GM15510 (cell line): ENCODE measurements around the gene C19orf73.

ENCODE experiments used
- POLR2A ChIP-seq: IDR thresholded peaks from 3 replicates; pipeline ENCODE4 v1.6.1; 2011; ENCODE audit warnings: borderline replicate concordance; ENCODE audit not compliant: insufficient read length; ENCODE audit errors: extremely low read depth

The C19orf73 gene

DNA sequence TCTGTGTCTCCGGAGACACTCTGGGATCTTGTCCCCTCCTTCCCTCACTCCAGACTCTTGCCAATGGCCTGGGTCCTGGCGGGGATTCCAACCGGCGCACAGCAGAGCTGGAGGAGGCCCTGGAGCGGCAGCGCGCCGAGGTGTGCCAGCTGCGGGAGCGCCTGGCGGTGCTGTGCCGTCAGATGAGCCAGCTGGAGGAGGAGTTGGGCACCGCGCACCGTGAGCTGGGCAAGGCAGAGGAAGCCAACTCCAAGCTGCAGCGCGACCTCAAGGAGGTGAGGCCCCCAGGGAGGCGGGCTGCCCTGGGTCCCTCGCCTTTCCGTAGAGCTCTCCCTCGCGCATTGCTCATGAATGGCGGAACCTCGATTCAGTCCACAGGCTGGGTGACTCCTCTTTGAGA is 11.4 kb upstream of the C19orf73 start:
- TF ChIP-seq POLR2A = no peak

DNA sequence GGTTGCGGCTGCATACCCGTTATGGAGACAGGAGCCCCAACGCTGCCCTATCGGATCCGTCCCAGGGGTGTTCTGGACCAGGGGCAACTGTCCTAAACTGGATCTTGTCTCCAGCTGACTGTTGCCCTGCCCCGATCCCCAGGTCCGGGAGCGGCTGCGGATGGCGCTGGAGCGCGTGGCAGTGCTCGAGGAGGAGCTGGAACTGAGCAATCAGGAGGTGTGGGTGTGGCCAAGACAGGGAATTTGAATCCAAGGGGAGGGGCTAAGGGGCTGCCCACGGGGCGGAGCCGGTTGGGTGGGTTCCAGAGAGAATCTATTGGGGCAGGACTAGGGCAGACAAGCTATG is 10.3 kb upstream of the C19orf73 start:
- no peak for TF ChIP-seq POLR2A

DNA sequence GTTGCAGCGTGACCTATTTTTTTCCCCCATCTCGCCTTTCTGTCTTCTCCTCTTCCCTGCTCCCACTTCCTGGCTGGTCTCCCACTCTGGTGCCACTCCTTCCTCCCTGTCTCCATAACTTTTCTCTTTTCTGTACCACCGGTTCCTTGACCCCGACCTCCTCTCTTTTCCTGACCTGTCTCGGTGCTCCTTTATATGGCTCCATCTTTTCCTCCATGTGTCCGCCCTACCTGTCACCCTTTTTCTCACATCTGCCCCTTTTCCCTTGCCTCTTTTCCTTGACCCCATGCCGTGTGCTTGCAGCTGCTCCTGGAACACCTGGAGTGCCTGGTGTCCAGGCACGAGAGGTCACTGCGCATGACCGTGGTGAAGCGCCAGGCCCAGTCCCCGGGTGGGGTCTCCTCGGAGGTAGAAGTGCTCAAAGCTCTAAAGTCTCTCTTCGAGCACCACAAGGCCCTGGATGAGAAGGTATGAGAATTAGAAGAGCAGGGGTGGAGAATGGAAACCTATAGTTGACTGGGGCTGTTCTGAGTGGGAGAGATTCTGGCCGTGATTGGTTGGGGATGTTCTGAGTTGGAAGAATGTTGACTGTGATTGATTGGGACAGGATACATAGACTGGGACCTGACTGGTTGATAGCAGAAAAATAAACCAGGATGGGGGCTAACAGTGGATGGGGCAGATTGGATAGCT is 9.7 kb upstream of the C19orf73 start:
- TF ChIP-seq POLR2A = no peak

DNA sequence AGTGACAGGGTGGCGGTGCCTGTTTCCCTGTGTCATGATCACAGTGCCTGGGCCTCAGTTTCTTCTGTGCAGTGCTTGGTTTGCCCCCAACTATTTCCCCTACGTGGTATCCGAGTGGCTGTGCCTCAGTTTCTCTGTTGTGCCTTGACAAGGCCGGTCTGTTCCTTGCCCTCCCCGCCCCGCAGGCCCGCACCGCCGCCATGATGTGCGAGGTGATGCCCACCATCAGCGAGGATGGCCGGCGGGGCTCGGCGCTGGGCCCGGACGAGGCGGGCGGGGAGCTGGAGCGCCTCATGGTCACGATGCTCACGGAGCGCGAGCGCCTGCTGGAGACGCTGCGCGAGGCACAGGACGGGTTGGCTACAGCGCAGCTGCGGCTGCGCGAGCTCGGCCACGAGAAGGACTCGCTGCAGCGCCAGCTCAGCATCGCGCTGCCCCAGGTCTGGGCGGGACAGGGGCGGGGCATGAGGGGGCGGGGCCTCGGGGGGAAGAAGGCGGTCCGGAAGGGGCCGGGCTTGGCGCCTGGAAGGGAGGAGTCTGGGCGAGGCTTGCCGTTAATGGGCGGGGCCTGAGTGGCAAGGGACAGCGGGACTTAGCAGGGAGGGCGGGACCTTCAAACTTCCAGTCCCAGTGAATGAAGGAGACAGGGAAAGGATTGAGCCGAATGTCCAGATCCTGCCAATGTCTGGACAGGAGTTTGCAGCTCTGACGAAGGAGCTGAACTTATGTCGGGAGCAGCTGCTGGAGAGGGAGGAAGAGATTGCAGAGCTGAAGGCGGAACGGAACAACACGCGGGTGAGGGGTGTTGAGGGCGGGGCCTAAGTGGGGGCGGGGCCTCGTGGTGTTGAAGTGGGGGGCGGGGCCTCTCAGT is 9.0 kb upstream of the C19orf73 start:
- peak; percentile 44 for TF ChIP-seq POLR2A

DNA sequence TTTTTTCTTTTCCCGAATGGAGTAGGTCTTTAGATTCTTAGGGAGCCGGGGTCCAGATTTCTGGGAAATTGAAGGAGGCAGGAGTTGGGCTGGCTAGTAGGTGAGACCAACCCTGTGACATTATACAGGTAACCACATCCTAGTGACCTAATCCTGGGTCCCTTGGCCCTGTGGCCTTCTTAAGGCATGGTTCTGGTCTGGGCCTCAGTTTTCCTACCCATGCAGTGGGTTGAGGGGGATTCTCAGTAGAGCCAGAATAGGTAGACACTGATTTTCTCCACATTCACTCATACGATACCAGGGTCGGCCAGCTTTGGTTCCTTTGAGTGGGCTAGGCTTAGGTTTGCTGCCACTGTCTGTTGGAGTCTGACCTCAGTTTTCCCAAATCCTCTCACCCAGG is 7.6 kb upstream of the C19orf73 start:
- no peak for TF ChIP-seq POLR2A

DNA sequence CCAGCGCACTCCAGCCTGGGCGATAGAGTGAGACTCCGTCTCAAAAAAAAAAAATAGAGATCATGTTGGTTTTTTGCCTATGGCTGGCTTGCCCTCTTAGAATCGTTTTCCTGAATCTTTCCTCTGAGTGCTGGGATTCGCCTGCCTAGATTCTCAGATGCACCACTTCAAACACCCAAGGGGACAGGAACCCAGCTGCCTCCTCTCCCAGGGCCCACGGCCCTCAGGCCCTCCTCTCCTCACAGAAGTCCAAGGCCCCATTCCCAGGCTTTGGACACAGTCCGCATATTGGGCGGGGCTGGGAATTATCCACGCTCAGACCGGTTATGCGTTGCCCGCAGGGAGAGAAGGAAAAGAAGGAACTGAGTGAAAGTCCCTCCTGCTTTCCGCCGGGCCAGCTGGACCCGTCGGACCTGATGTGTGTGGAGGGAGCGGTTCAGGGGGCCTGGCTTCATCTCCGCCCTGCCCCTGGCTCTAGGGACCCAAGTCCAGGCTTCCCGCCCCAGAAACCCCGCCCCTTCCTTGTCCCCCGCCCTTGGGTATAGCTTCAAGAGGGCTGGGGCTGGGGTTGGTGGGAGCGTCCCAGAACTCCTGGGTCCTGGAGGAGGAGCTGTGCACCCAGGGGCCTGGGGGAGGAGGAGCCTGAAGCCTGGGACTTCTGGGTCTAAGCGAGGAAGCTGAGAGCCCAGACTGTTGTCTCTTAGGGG is 6.2 kb upstream of the C19orf73 start:
- no peak for TF ChIP-seq POLR2A

DNA sequence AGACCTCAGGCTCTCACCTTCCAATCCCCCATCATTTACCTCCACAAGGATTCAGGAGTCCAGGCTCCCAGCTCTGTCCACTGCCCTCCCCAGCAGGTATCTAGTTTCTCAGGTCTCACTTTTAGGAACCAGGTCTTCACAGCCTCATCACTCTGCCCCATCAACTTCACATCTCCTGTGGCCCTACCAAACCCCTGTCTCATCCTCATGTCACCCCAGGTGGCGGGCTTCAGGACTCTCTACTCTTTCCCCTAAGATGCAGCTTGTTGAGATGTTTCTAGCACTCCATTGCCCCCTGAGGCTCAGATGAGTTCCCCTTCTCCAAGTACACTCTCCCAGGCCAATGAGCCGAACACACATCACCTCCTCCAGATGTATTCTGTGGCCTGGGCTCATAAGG is 1.9 kb upstream of the C19orf73 start:
- no peak for TF ChIP-seq POLR2A

DNA sequence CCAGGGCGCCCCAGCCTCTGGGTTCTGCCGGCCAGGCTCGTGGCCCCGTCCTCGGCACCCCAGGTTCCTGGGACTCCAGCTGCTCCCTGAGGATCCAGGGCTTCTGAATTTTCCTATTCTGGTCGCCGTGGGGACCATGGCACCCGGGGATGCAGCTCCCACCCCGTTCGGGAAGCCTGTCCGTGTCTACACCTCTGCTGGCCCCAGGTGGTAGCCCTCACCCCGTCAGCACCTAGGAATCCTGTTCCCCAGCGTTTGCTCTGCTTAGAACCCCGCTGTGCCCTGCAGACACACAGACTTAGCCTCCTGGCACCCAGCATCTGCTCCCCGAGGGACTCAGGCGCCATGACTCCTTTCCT is 1.4 kb upstream of the C19orf73 start:
- TF ChIP-seq POLR2A = no peak

DNA sequence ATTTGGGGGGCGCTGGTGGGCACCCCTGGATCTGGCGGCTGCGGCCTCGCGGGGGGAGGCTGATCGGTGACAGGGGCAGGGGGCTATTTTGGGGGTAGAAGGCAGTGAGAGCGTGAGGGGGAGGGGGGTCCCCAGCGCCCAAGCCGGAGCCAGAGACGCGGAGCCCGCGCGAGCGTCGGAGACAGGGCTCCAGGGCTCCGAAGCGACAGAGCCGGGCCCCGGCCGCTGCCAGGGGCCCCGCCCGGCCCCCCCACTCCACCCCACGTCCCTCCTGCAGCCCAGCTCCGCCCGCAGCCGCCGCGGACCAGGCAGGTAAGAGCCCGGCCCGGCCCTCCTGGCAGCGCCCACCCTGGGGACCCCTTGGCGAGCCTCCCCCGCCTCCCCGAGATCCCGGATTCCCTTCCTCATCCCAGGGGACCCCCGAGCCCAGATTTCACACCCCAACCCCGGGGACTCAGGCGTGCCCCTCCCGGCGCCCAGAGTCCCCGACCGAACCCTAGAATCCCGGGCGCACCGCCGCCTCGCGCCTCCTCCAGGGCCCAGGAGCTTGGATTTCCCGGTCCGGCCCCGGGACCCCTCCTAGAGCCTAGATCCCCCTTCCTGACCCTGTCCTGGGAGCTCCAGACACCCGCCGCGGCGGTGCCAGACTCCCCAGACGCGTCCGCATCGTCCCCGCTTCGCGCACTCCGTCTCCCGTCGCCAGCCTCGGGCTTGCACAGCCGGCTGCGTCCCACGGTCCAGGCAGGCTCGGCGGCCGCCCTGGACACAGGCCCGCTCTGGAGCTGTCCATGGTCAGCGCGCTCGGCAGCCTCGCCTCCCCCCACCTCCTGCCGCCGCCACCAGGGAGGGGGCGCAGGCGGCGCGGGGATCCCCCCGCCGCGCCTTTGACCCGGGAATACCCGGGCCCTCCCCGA is 725 bp upstream of the C19orf73 start, which contains the start of gene PPFIA3:
Gene PPFIA3 (plus strand): TSS at position 134 of the 914 bp plus-strand sequence. CDS start 8,330 bp downstream, outside the sequence.
- no peak for TF ChIP-seq POLR2A

DNA sequence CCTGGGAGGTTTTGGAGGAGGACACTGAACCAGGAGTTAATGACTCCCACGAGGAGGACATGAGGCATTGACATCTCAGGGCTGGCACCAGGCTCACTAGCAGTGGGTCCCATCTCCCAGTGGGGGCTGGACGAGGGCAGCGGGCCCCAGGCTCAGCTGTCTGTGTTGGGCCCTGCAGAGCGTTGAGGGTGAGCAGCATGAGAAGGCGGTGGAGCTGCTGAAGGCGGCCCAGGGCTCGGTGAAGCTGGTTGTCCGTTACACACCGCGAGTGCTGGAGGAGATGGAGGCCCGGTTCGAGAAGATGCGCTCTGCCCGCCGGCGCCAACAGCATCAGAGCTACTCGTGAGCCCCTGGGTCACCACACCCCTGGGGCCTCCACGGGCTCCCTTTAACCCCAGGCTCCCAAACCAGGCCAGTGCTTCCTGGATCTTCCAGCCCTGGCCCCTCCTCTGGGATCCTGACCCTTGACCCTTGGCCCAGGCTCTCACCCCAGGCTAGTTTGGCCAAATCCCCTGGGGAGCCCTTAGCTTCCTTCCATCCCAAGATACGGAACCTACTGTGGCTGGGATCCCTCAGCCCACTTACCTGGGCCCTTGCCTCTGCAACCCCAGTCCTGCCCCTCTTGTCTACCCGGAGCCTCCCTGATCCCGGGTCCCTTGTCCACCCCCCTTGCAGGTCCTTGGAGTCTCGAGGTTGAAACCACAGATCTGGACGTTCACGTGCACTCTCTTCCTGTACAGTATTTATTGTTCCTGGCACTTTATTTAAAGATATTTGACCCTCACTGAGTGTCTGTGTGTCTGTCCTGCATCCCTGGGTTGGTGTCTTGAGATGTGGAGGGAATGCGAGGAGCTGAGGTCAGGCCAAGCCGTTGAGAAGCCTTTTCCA is 1.0 kb downstream of the C19orf73 start:
- TF ChIP-seq POLR2A = no peak

DNA sequence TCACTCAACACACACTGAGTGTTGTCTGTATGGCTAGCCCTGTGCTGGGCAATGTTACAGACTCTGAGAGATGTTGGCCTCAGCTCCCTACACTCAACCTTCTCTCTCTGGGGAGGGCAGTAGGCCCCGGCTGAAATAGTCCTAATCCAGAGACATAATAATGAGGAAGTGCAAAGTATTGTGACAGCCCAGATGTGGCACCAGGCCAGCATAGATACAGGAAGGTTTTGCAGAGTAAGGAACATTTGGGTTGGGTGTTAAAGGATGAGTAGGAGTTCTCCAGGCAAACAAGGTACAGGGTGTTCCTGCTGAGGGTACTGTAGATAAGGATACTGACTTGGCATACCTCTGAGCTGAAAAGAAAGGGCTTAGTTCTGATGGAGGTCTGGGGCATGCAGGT is 2.4 kb downstream of the C19orf73 start:
- no peak for TF ChIP-seq POLR2A

DNA sequence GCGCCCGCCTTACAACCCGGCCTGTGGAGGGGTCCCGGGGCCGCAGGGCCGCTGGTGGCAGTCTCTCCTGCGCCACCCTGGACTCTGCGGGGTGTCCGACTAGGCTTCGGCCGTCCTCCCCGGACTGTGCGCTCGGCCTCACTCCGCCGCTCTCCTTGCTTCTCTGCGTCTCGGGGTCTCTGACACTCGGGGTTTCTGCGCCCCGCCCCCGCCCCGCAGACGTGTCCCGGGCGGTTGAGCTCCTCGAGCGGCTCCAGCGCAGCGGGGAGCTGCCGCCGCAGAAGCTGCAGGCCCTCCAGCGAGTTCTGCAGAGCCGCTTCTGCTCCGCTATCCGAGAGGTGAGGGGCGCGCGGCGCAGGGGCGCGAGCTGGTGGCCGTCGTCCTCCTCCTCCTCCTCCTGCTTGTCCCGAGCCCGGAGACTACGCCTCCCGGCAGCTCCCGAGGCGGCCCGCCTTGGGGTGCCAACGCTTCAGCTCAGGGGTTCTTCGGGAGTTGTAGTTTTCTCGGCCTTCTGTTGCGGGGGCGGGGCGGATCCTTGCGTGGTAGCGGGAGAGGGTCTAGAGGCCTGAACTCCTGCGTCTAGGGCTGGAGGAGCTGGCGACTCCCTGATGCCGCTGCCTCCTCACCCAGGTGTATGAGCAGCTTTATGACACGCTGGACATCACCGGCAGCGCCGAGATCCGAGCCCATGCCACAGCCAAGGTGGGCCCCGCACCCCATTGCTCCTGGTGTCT is 4.1 kb downstream of the C19orf73 start:
- no peak for TF ChIP-seq POLR2A

DNA sequence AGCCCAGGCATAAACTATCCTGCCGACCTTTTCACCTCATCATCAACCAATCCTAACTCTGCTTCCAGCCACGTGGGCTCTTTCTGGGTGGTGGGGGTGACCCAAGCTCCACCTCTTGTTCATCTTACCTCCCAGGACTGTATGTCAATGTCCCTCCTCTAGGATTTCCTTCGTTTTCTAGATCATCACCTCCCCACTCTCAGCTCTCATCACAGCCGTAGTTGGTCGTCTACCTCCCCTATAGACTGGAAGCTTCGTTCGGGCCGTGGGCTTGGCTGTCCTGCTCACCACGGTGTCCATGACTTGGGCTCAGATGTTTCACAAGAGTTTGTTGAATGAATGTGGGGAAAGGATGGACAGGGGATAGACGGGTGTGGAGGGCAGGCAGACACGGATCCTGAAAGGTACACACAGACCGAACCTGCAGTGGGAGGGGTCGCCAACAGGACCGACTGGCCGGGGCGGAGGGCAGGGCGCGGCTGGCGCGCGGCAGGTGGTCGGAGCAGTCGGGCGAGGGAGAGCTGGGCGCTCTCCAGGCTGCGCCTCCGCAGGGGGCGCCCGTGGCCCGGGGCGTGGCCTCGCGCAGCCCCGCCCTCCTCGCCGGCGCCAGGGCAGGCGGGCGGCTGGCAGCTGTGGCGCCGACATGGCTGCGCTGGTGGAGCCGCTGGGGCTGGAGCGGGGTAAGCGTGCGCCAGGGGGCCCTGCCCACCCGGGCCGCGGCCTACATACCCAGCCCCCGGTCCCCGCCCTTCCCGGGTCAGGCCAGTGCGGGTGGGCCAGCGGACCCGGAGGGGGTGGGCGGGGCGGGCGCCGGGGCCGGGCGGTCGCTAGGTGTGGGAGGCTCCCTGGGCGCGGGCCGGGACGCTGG is 4.9 kb downstream of the C19orf73 start, which contains the start of gene LIN7B:
Gene LIN7B (plus strand): TSS at position 609 of the 868 bp plus-strand sequence. CDS start 35 bp downstream, at position 644.
- peak; percentile 51 for TF ChIP-seq POLR2A
